ENCODE measurements around the gene ACOX3. TPM values are rescaled to one million over a fixed set of nuclear protein-coding genes. Genes with fewer than 3 reads are reported as not detected.

Gene ACOX3
- total RNA-seq, 2 experiments from 2014 or later, result 18.2 to 20.4 TPM

- ChIA-PET CTCF (interaction anchor here (0.6 to 1.9 kb wide), 3 partner anchors 9 to 227 kb away, joined by 3 to 5 read pairs (median 3); no protein-coding TSS in a partner anchor), POLR2A (no interaction called here)
Observed at GRCh38 chr4:8468746-8469535, 28.4 kb upstream of the ACOX3 start.

GRCh38 chr4:8467016-8467415 lies 26.5 kb upstream of the ACOX3 start:
- ChIA-PET CTCF (no interaction called here), POLR2A (no interaction called here)

DNA sequence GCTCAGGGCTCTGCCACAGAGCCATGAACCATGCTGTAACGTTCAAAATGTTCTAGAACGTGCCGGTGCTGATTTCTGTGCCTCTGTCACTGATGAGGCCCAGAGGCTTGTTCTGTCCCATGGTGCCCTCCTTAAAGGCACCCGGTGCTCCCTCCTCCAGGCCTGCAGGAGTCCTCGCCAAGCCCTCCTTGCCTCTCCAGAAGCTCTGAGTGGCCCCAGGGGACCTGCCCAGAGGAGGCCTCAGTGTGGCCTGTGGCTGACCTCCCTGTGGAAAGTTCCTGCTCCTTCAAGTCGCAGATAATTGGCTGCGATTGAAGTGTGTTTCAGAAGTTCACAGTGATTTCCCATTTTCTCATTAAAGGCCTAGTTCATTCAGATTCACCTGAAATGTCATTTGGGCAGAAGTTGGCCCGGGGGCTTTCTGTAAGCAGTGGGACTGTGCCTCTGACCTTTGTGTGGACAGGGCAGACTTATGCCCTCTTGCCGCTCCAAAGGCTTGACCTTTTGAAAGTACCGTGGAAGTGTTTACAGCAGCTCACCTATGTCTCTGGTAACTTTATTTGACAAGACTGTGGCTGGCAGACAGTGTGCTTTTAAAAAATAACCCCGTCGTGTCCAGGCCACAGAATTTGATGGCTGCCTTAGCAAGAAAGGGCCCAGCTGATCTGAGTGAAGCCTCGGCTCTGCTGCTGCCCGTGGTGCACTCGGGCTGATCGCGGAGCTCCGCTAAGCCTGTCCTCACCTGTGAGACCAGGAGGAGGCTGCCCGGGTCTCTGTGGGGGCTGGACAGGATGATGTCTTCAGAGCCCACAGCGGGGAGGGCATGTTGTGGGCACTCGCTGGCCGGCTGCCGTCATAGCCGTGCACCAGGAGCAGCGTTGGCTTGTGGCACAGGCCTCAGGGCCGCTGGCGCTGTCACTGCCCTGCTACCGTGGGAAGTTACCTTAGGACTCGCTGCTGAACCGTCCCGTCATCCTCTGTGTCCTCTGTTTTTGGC lies 25.4 kb upstream of the ACOX3 start:
- CTCF ChIA-PET, result no interaction called here
- POLR2A ChIA-PET, result no interaction called here

GRCh38 chr4:8464381-8464780 lies 23.9 kb upstream of the ACOX3 start:
- ChIA-PET CTCF (no interaction called here), POLR2A (no interaction called here)

DNA sequence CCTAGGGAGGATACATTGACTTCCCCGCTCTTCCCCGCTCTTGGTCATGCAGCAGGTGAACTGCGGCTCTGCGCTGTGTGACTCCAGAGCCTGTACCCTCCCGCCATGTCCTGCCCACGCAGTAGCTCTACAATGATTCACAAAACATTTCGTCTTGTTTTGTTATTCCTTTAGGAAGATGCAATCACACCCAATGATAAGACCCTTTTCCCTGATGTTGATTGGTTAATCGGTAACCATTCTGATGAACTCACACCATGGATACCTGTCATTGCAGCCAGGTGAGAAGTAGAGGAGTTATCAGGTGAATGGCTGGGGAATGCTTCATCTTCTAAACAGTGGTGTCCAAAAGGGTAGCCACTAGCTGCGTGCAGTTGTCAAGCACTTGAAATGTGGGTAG lies 23.3 kb upstream of the ACOX3 start:
- ChIA-PET POLR2A (no interaction called here), CTCF (no interaction called here)

DNA sequence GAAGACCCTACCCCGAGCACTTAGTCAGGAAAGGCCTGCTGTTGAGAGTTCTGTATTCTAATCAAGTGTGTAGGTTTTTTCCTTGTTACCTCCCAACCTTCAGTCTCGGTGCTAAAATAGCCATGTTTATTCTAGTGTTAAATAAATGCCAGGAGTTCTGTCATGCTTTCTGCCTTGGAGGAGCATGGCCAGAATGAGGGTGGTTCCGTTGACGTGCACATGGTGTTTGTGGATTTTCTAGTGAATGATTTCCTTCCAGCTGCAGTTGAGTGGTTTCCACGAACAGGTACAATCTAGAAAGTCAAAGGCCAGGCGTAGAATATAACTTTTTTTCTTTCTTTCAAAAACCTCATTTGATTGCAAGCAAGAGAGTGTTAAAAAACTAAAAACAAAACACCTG lies 21.1 kb upstream of the ACOX3 start:
- ChIA-PET CTCF (no interaction called here), POLR2A (no interaction called here)

GRCh38 chr4:8461086-8461485 lies 20.6 kb upstream of the ACOX3 start:
- ChIA-PET POLR2A (no interaction called here), CTCF (no interaction called here)

GRCh38 chr4:8459867-8460445 lies 19.4 kb upstream of the ACOX3 start:
- POLR2A ChIA-PET, result no interaction called here
- CTCF ChIA-PET, result no interaction called here

DNA sequence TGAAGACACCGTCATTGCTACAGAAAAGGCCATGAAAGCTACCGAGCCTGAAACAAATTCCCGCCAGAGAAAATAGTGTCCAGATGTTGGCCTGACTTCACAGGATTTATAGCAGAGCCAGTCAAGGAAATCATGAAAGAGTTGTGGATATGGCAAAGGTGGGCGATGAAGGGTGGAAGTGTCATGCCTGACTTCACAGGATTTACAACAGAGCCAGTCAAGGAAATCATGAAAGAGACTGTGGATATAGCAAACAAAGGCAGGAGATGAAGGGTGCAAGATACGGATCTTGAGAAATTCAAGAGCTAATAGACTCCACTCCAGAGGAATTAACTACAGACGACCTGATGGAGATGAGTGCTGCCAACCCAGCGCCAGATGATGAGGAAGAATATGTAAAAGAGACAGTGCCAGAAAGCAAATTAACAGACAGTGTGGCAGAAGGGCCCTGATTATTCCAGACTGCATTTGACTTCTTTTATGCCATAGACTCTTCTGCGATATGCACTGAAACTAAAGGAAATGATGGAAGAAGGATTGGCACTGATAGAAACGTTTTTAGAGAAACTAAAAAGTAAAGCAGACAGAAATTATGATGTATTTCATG lies 17.2 kb upstream of the ACOX3 start:
- ChIA-PET CTCF (no interaction called here), POLR2A (interaction anchor here (0.5 kb wide), 1 partner anchor 247 kb away, joined by 4 read pairs; no protein-coding TSS in a partner anchor)

GRCh38 chr4:8453957-8454356 lies 13.4 kb upstream of the ACOX3 start:
- ChIA-PET POLR2A (no interaction called here), CTCF (interaction anchor here (0.8 kb wide), 1 partner anchor 44 kb away, joined by 3 read pairs; no protein-coding TSS in a partner anchor)

DNA sequence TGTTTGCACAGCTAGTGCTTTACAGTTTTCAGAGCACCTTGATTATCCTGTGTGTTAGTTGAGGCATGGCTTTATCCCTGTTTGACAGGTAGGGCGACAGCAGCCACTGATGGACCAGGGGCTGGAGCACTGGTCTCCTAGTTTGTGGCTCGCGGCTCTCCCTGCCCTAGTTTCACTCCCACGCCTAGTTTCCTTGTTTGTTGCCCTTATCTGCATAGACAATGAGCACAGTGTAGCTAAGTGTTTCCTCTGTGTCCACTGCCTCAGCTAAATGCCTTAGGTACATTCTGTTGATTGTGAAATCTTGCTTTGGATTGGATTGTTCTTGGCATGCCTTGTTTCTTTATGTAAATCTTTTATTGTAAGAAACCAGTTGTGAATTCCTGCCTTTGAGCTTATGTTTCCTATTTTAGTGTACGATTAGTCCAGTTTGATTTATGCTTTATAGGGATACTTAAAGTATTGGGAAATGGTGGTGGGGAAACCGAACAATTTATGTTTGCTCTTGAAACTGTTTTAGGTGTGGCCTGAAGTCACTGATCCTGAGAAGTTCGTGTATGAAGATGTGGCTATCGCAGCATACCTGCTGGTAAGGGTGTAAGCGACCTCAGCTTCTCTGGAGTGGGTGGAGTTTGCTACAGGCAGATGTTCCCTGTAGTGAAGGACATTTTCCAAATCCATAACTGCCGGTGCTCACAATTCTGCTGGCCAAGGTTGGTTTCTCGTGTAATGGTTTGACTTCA lies 11.1 kb upstream of the ACOX3 start:
- ChIA-PET CTCF (interaction anchor here (0.6 kb wide), 1 partner anchor 17 kb away, joined by 3 read pairs; no protein-coding TSS in a partner anchor), POLR2A (no interaction called here)

GRCh38 chr4:8446122-8446521 lies 5.6 kb upstream of the ACOX3 start:
- CTCF ChIA-PET, result no interaction called here
- POLR2A ChIA-PET, result no interaction called here

DNA sequence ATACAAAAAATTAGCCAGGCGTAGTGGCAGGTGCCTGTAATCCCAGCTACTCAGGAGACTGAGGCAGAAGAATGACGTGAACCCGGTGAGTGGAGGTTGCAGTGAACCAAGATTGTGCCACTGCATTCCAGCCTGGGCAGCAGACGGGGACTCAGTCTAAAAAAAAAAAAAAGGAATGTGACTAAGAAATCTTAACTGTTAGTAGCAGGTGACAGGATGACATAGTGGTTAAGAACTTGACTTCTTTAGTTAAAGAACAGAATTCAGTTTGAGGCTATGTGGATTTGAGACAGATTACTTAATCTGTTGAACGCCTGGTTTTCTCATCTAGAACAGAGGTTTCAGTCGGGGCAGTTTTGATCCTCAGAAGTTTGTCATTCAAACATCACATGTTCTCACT lies 3.3 kb upstream of the ACOX3 start:
- ChIA-PET CTCF (no interaction called here), POLR2A (no interaction called here)

DNA sequence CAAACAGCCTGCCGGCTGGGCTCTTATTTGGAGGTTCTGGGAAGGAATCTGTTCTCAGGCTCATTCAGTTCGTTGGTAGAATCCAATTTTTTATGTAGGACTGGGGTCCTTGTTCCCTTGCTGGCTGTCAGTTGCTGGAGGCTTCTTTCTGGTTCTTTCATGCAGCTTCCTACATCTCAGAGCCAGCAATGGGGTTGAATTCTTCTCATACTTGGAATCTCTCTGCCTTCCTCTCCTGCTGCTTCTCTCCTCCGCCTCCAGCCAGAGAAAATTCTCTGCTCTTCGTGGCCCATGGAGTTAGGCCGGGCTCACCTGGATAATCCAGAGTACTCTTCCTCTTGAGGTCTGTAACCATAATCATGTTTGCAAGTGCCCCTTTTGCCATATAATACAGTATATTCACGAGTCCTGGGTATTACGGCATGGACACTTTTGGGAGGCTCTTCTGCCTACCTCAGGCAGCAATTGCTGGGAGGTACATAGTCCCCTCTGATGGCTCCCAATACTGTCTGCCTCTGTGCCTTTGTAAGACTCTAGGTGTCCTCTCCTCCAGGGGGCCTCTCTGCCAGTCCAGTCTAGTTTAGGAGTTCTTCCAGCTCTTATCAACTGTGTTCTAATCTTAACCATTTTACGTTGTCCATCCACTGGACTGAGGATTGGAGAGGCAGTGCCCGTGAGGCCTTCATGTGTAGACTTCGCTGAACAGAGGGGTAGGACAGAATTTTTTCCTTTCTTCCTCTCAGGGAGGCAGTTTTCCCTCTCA lies 2.3 kb upstream of the ACOX3 start:
- POLR2A ChIA-PET, result no interaction called here
- CTCF ChIA-PET, result interaction anchor here (1.2 kb wide), 1 partner anchor 170 kb away, joined by 4 read pairs; no protein-coding TSS in a partner anchor

GRCh38 chr4:8441499-8442091 lies 1.1 kb upstream of the ACOX3 start:
- POLR2A ChIA-PET, result no interaction called here
- CTCF ChIA-PET, result interaction anchor here (1.2 to 2.3 kb wide), 2 partner anchors 12 to 169 kb away, joined by 4 to 7 read pairs; no protein-coding TSS in a partner anchor

DNA sequence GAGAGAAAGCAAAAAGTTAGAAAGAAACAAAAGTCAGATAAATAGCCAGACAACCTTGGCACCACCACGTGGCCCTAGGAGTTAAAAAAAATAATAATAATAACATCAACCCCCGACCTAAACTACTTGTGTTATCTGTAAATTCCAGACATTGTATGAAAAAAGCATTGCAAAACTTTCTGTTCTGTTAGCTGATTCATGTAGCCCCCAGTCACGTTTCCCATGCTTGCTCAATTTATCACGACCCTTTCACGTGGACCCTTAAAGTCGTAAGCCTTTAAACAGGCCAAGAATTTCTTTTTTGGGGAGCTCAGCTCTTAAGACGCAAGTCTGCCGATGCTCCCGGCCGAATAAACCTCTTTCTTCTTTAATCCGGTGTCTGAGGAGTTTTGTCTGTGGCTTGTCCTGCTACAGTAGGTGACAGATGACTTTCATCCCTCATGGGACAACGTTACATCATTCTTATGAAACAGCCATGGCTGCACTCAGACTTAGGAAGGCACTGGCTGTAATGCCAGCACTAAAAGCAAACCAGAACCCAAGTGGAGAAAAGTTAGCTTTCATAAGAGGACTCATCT lies 520 bp downstream of the ACOX3 start:
- ChIA-PET CTCF (interaction anchor here (2.3 kb wide), 1 partner anchor 11 kb away, joined by 7 read pairs; no protein-coding TSS in a partner anchor), POLR2A (interaction anchor here (1.6 kb wide), 1 partner anchor 20 kb away, joined by 5 read pairs; no protein-coding TSS in a partner anchor)

DNA sequence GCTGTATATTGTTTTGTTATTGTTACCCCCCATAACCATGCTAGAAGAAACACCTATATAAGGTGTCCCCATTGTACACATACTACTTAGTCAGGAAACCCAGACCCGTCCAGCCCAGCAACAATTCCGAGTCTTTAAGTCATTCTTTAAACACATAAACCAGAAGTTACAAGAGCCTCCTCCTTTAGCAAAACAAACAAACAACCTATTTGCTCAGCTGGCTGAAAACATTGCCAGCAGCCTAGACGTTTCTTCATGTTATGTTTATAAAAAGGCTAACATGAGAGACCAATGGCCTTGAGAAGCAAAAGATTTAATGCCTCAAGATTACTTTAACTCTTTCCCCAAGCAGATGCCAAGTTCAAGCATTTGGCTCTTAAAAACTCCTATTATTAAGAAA lies 1.4 kb downstream of the ACOX3 start:
- ChIA-PET POLR2A (interaction anchor here (0.6 to 1.6 kb wide), 2 partner anchors 19 to 1376 kb away, joined by 3 to 5 read pairs; no protein-coding TSS in a partner anchor), CTCF (no interaction called here)
